Heart right ventricle (tissue), 16 donors: Measurements from ENCODE around the gene NHERF1. TPM values are rescaled to one million over a fixed set of nuclear protein-coding genes. Genes with fewer than 3 reads are reported as not detected.

Experiments
- ATAC-seq, 8 donors: fragments of 200-7000 bp; cut with Tn5 transposase; one replicate each; pipeline ENCODE4 v1.9.1; 2020; ENCODE audit warnings: mild to moderate bottlenecking in 8 of 8, moderate library complexity in 8 of 8, moderate number of reproducible peaks in 1 of 8
- DNase-seq, 2 donors: peaks; one replicate each; pipeline ENCODE4 v3.0.0-alpha.2; 2020
- H3K27ac ChIP-seq, 10 donors: fragments of 200-600 bp; sonication (generic) in 2 of 10; one replicate each; pipeline versions ENCODE4 v1.5.0 to v1.8.0; 2020 to 2022; ENCODE audit warnings: mild to moderate bottlenecking in 3 of 10
- H3K27me3 ChIP-seq, 7 donors: fragments of 200-600 bp; one replicate each; pipeline ENCODE4 v1.8.0; 2021 to 2022; ENCODE audit warnings: mild to moderate bottlenecking in 2 of 7
- H3K36me3 ChIP-seq, 9 donors: fragments of 200-600 bp; sonication (generic) in 1 of 9; one replicate each; pipeline versions ENCODE4 v1.5.0 to v1.8.0; 2020 to 2022; ENCODE audit warnings: mild to moderate bottlenecking in 2 of 9
- H3K4me1 ChIP-seq, 9 donors: fragments of 200-600 bp; sonication (generic) in 1 of 9; one replicate each; pipeline versions ENCODE4 v1.5.0 to v1.8.0; 2020 to 2022; ENCODE audit warnings: mild to moderate bottlenecking in 4 of 9
- H3K4me3 ChIP-seq, 10 donors: fragments of 200-600 bp; sonication (generic) in 2 of 10; one replicate each; pipeline versions ENCODE4 v1.5.0 to v1.8.0; 2020 to 2022; ENCODE audit warnings: mild to moderate bottlenecking in 7 of 10, moderate library complexity in 2 of 10
- H3K9me3 ChIP-seq, 11 donors: fragments of 200-600 bp in 10 of 11; sonication (generic) in 2 of 11; one replicate each; pipeline versions ENCODE4 v1.5.0 to v1.8.0; 2013 to 2022; ENCODE audit warnings: mild to moderate bottlenecking in 2 of 11, control low read depth in 1 of 11, moderate library complexity in 1 of 11
- WGBS, 2 donors: extraction: QIAGEN DNeasy Blood & Tissue Kit; methylation state at CpG; one replicate each; pipeline ENCODE4 v1.1.7; 2013; ENCODE audit warnings: inconsistent platforms in 1 of 2; 5-methylcytosine and 5-hydroxymethylcytosine counted together
- intact Hi-C, 10 donors: fragments of 100-400 bp; cut with DNase I; formaldehyde crosslinking; loops; one replicate each; pipeline versions ENCODE4 v1.11.1 to v1.14.2; 2022
- polyA plus RNA-seq, 2 donors: library from polyadenylated mRNA; stranded (reverse); fragments of 200-250 nt; gene quantifications; one replicate each; pipeline ENCODE4 v1.2.3, GENCODE V29; 2013
- total RNA-seq, 10 donors: library from RNA; stranded (reverse); fragmentation: NEBNext Ultra II Directional in 3 of 10; extraction: Animal tissue kit (Norgen Biotek cat#: 25700) in 3 of 10; gene quantifications; one replicate each; pipeline versions ENCODE4 v1.2.1 to v1.2.4, GENCODE V29; 2021 to 2023
- TF ChIP-seq, protein P1 (sequence below), 9 donors: fragments of 200-600 bp; sonication (generic) in 2 of 9; IDR thresholded peaks; one replicate each; pipeline versions ENCODE4 v1.5.0 to v1.8.0; 2021 to 2022; ENCODE audit warnings: antibody characterized with exemption in 9 of 9, mild to moderate bottlenecking in 5 of 9, moderate library complexity in 1 of 9
- donor health status: Arrhythmogenic right ventricular cardiomyopathy.
- donor health status: ischemic (EF 13 %, LVEDD 7.1; RV severe dilation, severe dysfunction).
- donor health status: healthy with polysubstance abuse.
- donor health status: DM: no; HTN: yes; CAD: no.
- donor health status: DM: no; HTN: no; CAD: no.
- donor health status: ischemic (EF 25% LVEDD 6.9; RV normal size, moderate dysfunction).
- donor health status: ischemic (EF 25% LVEDD 5.7; RV mildly dilated, moderate dysfunction).
- donor health status: healthy.
- donor health status: DM: yes; HTN: yes; CAD: no.
- donor health status: Ischemic cardiomyopathy.
- donor health status: ischemic (EF 35%, LVEDD 5.7; RV mildly dilated, moderate dysfunction).
- donor health status: nonischemic (EF 11% LVEDD 7.7; RV severe dilation, severe dysfunction).
- donor health status: DM: yes; HTN: yes; CAD: no.
- donor health status: PGD.
- donor health status: ischemic (EF 29% LVEDD 5.4; RV normal size, mild dysfunction).
- donor health status: nonischemic (EF 23%, LVEDD 6.1; RV moderate dilation, normal function).

NHERF1 gene
- total and polyA plus RNA-seq, 12 donors: 6.7 to 33.4 (median 12.7) TPM

DNA sequence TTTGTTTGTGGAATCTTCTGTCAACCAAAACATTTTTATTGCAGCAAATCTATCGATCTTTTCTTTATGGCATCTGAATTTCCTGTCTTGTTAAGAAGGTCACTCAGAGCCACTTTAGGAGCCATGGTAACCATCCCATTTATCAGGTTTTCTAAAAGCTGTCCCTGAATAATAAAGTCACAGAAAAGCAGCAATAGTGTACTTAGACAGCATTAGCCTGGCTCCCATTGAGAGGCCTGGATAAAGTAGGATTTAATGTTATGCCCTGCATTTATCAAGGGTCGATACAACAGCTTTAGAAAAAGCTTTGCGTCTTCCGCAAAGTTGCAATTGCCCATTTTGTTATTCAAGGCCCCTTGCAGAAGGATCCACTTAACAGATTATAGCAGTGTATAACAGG is 25.6 kb upstream of the NHERF1 start:
- H3K4me1 ChIP-seq: no peaks in the 10 kb centered on the region
- intact Hi-C loops: no loop called here
- TF ChIP-seq, protein P1, sequence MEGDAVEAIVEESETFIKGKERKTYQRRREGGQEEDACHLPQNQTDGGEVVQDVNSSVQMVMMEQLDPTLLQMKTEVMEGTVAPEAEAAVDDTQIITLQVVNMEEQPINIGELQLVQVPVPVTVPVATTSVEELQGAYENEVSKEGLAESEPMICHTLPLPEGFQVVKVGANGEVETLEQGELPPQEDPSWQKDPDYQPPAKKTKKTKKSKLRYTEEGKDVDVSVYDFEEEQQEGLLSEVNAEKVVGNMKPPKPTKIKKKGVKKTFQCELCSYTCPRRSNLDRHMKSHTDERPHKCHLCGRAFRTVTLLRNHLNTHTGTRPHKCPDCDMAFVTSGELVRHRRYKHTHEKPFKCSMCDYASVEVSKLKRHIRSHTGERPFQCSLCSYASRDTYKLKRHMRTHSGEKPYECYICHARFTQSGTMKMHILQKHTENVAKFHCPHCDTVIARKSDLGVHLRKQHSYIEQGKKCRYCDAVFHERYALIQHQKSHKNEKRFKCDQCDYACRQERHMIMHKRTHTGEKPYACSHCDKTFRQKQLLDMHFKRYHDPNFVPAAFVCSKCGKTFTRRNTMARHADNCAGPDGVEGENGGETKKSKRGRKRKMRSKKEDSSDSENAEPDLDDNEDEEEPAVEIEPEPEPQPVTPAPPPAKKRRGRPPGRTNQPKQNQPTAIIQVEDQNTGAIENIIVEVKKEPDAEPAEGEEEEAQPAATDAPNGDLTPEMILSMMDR (IDR thresholded peaks at IDR 0.05): no peak
- H3K27ac ChIP-seq: no peak overlapping the region
- WGBS, 2 donors: 94% methylated on average over 4 of the region's 4 CpGs
- no peaks in the 10 kb centered on the region for H3K36me3 ChIP-seq
- DNase-seq: no peak
- peaks cover 0 to 4% (median 0%) of the 10 kb centered on the region in 11 donors for H3K9me3 ChIP-seq
- peaks cover 0 to 14% (median 0%) of the 10 kb centered on the region in 7 donors for H3K27me3 ChIP-seq
- no peak for ATAC-seq
- H3K4me3 ChIP-seq: no peak overlapping the region

GRCh38 chr17:74723891-74724290 is 24.5 kb upstream of the NHERF1 start:
- Histone ChIP-seq H3K9me3 (peaks cover 0 to 4% (median 0%) of the 10 kb centered on the region in 11 donors), H3K4me3 (no peak overlapping the region), H3K27ac (no peak overlapping the region), H3K36me3 (no peaks in the 10 kb centered on the region), H3K4me1 (no peaks in the 10 kb centered on the region), H3K27me3 (peaks cover 0 to 14% (median 0%) of the 10 kb centered on the region in 7 donors)
- 58 to 63% methylated on average over 5 of the region's 5 CpGs for WGBS, 2 donors
- TF ChIP-seq, protein P1 (IDR thresholded peaks at IDR 0.05): no peak
- DNase-seq (no peak), ATAC-seq (no peak)
- intact Hi-C loops: no loop called here

DNA sequence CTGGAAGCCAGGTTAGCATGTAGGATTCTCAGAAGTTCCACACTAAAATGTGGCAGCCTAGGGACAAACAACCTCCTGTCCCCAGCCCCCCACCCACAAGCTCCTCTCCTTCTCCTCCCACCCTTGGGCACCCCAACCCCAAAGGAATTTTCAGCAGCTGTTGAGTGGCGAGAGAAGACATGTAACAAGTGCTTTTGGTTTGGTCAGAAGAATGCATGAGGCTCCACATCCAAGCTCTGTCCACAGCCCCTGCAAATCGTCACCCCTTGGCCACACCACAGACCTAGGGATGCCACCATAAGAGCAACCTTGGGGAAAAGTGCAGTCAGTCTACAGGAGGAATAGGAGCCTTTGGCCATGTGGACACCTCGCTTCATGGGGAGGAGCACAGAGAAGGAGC is 23.3 kb upstream of the NHERF1 start:
- intact Hi-C loops: no loop called here
- no peak overlapping the region for H3K4me3 ChIP-seq
- WGBS, 2 donors: 68 to 80% methylated on average over 3 of the region's 3 CpGs
- TF ChIP-seq, protein P1 (IDR thresholded peaks at IDR 0.05): no peak
- H3K27me3 ChIP-seq: peaks cover 0 to 14% (median 0%) of the 10 kb centered on the region in 7 donors
- H3K27ac ChIP-seq: no peak overlapping the region
- peaks cover 0 to 4% (median 0%) of the 10 kb centered on the region in 9 donors for H3K4me1 ChIP-seq
- H3K36me3 ChIP-seq: no peaks in the 10 kb centered on the region
- DNase-seq: no peak
- ATAC-seq: no peak
- H3K9me3 ChIP-seq: peaks cover 0 to 4% (median 0%) of the 10 kb centered on the region in 11 donors

- Histone ChIP-seq H3K4me1 (peaks cover 0 to 17% (median 0%) of the 10 kb centered on the region in 9 donors), H3K27ac (no peak overlapping the region), H3K9me3 (no peaks in the 10 kb centered on the region), H3K27me3 (peaks cover 0 to 22% (median 12%) of the 10 kb centered on the region in 7 donors), H3K4me3 (no peak overlapping the region), H3K36me3 (no peaks in the 10 kb centered on the region)
- DNase-seq (no peak), ATAC-seq (no peak)
- intact Hi-C loops: no loop called here
- 90 to 92% methylated on average over 3 of the region's 3 CpGs for WGBS, 2 donors
- TF ChIP-seq, protein P1 (IDR thresholded peaks at IDR 0.05): no peak
Observed at GRCh38 chr17:74728033-74728701, 20.3 kb upstream of the NHERF1 start.
